HepG2 (cell line): ENCODE results near the gene P2RX3. TPM values are rescaled to one million over a fixed set of nuclear protein-coding genes. Genes with fewer than 3 reads are reported as not detected.

Experiments
- AFF4 ChIP-seq: sonication (generic); formaldehyde crosslinking; IDR thresholded peaks from 2 replicates; pipeline ENCODE4 v1.4.0; 2020; ENCODE audit warnings: missing genetic modification reagents
- AHDC1 ChIP-seq: sonication (generic); formaldehyde crosslinking; IDR thresholded peaks from 2 replicates; pipeline ENCODE4 v1.5.1; 2020; ENCODE audit warnings: mild to moderate bottlenecking, missing genetic modification reagents, borderline replicate concordance
- EZH2 ChIP-seq: conservative IDR thresholded peaks from 2 replicates; pipeline ENCODE4 v1.6.1; 2012; ENCODE audit warnings: mild to moderate bottlenecking, low read depth, low read length, moderate library complexity
- KDM2A ChIP-seq: sonication (generic); formaldehyde crosslinking; IDR thresholded peaks from 2 replicates; pipeline ENCODE4 v1.4.0; 2020; ENCODE audit warnings: low read depth, missing genetic modification reagents, borderline replicate concordance
- SPEN ChIP-seq: sonication (generic); formaldehyde crosslinking; IDR thresholded peaks from 2 replicates; pipeline ENCODE4 v1.5.1; 2020; ENCODE audit warnings: low read depth, mild to moderate bottlenecking, missing genetic modification reagents
- TFDP2 ChIP-seq: sonication (generic); formaldehyde crosslinking; IDR thresholded peaks from 2 replicates; pipeline ENCODE4 v1.4.0; 2020; ENCODE audit warnings: missing genetic modification reagents
- ZBED4 ChIP-seq: sonication (generic); formaldehyde crosslinking; IDR thresholded peaks from 2 replicates; pipeline ENCODE4 v1.4.0; 2020; ENCODE audit warnings: missing genetic modification reagents, borderline replicate concordance
- ZNF24 ChIP-seq: fragments of 450-650 bp; IDR thresholded peaks from 2 replicates; pipeline ENCODE4 v1.6.1; 2017; ENCODE audit warnings: antibody characterized with exemption, mild to moderate bottlenecking
- ZNF263 ChIP-seq: sonication (generic); formaldehyde crosslinking; IDR thresholded peaks from 2 replicates; pipeline ENCODE4 v1.4.0; 2020; ENCODE audit warnings: missing genetic modification reagents
- ZNF264 ChIP-seq: sonication (generic); formaldehyde crosslinking; IDR thresholded peaks from 2 replicates; pipeline ENCODE4 v1.4.0; 2020; ENCODE audit warnings: missing genetic modification reagents
- ZSCAN29 ChIP-seq: sonication (generic); formaldehyde crosslinking; conservative IDR thresholded peaks from 2 replicates; pipeline ENCODE4 v1.4.0; 2020; ENCODE audit warnings: mild to moderate bottlenecking, missing genetic modification reagents
- polyA plus RNA-seq, 8 experiments: library from polyadenylated mRNA; depleted of rRNA in 3 of 8; stranded (reverse) in 7 of 8; unstranded in 1 of 8; fragments of >200 nt; fragmentation: Illumina TruSeq in 4 of 8; extraction: Trizol in 4 of 8; gene quantifications; 2 replicates each; pipeline versions ENCODE4 v1.2.1 to v1.2.3, GENCODE V29; 2011 to 2016; ENCODE audit warnings: low read depth in 4 of 8, missing spikeins in 1 of 8, mixed read lengths in 1 of 8; ENCODE audit not compliant: insufficient read depth in 1 of 8
- total RNA-seq, 5 experiments: library from RNA; depleted of rRNA; stranded (reverse); fragments of >200 nt; fragmentation: Illumina TruSeq; extraction: Trizol; gene quantifications; 2 replicates each; pipeline ENCODE4 v1.2.3, GENCODE V29; 2016; ENCODE audit warnings: low read depth in 1 of 5

The P2RX3 gene
- total and polyA plus RNA-seq, 2 of the 13 experiments (the other 11 are each of a cell fraction or from before 2014, with no cell fraction given) = 0.08 TPM; not detected in 1

- TF ChIP-seq TFDP2 (CRISPR knock-in tag) (0 out of 2 replicates have a peak, but pooled peaks have one; percentile 10), KDM2A (CRISPR knock-in tag) (no peak), ZNF24 (no peak), EZH2 (no peak), AFF4 (CRISPR knock-in tag) (no peak), ZSCAN29 (CRISPR knock-in tag) (no peak), ZBED4 (CRISPR knock-in tag) (no peak), AHDC1 (CRISPR knock-in tag) (no peak), ZNF264 (CRISPR knock-in tag) (no peak), ZNF263 (CRISPR knock-in tag) (no peak), SPEN (CRISPR knock-in tag) (0 out of 2 replicates have a peak, but pooled peaks have one; percentile 4)
Measured at GRCh38 chr11:57325735-57326048, 12.5 kb upstream of the P2RX3 start (continued).
